Globus pallidus (tissue), 1 donor: ENCODE measurements around the gene HOXC10.

ENCODE experiments used
- DNase-seq: peaks from one replicate; pipeline ENCODE4 v3.0.0-alpha.2; 2015; ENCODE audit warnings: low spot score

The HOXC10 gene

DNA sequence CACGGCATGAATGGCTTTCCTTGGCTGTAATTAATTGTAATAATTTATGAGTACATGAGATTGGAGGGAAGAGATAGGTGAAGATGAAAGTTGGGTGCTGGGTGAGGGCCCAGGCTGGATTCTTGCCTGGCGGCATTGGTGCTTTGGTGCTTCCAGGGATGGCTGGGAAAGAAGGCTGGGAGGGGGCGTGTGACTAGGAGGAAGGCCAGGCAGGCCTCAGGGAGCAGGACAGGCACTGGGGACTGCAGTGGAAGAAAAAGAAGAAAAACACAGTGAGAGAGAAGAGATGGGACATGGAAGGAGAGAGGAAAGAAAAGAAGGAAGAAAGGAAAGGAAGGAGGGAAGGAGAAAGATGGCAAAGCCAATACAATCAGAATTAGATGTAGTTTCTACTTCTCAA lies 18.7 kb downstream of the HOXC10 start:
- no peak for DNase-seq

DNA sequence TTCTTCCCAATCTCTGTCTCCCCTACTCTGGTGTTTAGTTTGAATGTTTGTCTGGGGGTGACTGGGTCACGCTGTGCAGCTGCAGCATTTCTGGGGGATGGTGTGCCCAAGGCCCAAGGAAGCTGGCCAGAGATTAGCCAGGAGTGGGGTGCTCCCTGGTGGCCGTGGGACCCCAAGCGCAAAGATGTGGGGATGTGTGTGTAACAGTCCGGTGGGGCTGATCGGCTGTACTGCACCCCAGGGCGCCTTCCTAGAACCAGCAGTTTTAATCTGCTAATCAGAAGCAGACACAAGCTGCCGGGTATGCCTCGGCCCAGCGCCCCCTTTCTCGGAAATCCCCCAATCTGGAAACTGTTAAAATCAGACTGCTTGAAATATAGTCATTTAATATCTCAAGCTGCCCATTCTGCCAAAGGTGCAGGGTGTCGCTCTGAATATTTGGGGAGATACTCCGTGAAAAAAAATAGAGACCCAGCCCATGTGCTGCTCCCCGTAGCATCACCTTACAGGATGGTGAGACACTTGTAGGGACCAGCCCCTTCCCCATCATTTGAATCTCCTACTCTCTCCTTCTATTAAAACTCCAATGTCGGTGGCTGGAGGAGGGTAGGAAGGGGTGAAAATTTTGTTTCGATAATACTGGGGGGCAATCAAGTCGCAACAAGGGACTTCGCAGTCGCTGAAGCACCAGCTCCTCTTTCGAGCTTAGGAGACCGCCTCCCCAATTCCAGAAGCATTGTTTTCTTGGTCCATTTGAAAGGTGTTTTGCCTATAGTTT lies 19.3 kb downstream of the HOXC10 start:
- no peak for DNase-seq

DNA sequence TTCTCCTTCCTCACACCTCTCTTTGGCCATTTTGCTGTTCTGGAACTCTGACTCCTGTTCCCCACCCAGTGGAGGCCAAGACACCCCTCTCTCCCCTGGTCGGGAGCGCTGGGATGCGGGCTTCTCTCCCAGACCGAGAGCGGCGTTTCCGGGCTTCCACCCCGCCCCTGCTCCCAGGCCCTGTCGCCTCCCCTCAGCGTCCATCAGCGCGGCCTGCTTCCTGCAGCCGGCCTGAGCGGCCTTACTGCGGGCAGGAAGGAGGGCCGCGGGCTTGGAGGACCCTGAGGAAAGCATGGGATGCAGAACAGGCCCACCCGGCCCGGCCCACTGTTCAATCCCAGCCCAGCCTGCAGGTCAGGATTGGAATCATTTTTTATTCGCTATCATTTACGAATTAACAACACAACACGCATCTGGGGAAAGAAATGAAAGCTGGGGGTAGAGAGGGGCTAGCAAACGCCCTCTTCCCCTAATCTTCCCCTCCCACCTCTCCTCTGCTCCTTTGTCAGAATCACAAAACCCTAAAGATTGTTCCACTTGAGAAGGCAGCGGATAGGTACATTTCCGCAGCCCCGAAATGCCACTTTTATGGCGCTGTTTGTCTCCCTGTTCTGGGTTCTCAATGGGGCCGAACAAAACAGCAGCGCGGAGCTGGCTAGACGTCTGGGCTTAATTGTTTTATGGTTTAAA lies 20.0 kb downstream of the HOXC10 start:
- no peak for DNase-seq

DNA sequence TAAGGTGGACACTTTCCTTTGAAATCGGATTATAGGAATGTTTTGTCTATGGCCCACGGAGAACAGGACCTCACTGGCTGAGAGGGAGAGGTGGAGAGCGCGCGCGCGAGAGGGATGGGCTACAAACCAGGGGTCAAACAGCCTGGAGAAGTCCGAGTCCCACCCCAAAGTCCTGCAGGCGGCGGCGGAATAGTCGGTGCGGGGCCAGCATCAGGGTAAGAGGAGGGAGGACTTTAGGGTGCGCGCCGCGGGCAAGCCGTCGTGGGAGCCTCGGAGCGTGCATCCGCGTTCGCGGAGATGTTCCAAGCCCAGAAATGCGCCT lies 20.5 kb downstream of the HOXC10 start:
- DNase-seq: no peak

DNA sequence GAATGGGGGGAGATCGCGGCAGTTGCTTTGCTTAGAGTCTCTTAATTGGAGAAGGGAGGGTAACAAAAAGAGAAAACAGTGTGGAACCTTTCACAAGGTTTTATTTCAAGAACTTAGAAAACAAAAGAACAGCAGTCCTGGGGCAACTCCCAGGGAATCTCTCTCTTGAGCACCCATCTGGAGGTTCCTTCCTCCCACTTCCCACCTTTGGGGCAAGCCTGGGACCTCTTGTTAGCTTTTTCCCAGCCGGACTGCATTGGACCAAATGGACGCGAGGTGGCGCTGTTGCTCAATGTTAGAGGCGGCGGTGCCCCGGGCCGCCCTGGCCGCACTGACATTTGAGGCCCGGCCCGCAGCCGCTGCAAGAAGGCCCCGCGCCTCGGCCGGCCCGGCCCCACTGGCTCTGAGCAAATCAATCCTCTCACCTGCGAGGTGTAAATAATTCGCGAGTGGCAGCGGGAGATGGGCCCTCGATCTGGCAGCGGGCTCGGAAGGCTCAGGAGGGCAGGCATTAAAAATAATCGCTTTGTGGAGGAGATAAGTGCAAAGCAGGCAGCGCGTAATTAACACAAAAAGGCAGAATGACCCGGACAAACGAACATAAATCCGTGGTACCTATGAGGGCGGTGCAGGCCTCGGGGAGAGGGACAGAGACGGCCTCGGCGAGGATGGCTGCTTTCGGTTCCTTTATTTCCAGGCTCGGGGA lies 21.1 kb downstream of the HOXC10 start:
- peak; percentile 75 for DNase-seq

DNA sequence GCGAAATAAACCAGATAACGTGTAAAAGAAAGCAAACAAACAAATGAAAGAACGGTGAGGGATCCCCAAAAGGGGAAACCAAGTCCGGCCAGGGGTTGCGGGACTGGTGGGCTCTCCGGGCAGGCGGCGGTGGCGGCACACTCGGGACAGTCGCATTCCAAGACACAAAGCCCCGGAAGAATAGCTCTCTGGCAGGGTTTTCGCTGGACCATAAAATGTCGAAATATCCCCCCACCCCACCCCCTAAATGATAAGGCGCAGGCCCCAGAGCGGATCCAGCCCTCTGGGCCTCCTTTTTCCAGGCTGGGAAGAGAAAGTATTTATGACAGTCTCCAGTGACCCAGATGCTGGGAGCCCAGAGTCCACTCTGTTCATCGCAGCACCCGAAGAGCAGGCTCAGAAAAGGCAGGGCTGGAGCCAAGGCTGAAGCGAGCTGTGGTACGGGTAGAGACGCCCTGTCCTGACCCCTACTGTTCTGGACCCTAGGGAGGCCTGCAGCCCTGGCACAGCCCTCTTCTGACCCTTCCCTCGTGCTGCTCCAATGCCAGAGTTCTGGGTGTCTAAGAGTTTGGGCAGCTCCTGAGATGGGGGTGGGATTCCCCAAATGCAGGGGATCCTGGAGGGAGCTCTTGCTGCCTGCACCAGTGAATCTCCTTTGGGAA lies 21.7 kb downstream of the HOXC10 start:
- no peak for DNase-seq

DNA sequence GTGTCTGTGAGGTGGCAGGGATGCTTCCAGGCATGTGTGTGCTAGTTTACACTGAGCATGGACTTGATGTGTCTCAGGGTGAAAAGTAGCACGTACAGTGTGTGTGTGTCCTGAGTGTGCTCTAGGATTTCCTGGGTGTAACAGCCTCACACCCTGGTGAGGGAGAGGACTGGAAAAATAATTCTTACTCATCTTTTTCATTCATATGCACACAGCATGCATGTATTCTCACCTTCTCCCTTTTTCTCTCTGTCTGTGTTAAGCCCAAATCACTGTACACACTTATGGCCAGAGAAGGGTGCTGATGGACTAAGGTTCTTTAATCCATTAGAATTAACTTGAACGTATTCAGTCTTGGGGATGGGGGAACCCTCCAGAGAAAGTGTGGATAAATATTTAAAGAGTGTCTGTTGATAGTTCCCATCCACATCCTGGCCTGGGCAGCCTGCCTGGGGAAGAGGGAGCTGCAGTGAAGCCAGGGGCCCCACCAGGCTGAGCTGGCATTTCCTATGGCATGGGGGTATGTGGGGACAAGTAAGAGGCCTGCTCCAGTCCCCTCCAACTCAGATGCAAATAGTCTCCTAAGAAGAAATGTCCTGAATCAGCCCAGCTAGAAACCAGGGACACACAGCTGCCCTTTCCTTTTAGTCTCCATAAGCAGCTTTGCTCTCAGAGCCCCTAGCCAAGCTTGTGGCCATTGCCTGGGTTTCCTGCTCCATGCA lies 22.8 kb downstream of the HOXC10 start:
- no peak for DNase-seq

DNA sequence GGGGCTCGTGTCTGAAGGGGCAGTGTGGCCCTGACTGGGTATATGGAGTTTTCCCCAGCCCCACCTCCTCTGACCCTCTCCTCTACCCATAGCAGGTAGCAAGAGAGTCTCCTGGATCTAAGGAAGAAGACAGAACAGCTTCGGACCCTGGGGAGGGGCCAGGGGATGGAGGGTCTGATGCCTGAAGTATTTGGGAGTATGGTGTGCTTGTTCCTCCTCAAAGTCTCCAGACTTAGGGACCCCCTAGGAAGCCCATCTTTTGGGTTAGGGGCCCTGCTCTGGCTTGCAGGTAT lies 23.3 kb downstream of the HOXC10 start:
- no peak for DNase-seq

DNA sequence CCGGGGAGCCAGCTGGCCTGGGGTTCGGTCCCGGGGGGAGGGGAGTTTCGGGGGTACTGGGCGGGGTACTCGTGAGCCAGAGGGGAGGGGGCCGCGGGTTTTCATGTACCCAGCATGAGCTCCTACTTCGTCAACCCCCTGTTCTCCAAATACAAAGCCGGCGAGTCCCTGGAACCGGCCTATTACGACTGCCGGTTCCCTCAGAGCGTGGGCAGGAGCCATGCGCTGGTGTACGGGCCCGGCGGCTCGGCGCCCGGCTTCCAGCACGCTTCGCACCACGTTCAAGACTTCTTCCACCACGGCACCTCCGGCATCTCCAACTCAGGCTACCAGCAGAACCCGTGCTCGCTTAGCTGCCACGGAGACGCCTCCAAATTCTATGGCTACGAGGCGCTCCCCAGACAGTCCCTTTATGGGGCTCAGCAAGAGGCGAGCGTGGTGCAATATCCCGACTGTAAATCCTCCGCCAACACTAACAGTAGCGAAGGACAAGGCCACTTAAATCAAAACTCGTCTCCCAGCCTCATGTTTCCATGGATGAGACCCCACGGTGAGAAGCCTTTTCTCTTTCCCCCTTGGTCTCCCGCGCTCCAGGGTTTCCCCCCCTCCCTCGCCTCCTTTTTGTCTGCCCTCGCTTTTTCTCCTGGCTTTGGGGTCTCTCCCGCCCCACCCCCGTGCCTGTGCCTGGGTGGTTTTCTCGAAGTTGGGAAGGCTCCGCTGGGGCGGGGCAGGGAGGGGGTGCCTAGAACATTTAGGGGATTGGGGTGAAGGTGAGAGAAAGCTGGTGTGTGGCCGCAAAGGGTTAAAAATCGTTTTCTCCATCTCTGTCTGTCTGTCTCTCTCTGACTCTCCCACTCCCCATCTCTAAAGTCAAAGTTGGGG lies 24.5 kb downstream of the HOXC10 start:
- DNase-seq: no peak

DNA sequence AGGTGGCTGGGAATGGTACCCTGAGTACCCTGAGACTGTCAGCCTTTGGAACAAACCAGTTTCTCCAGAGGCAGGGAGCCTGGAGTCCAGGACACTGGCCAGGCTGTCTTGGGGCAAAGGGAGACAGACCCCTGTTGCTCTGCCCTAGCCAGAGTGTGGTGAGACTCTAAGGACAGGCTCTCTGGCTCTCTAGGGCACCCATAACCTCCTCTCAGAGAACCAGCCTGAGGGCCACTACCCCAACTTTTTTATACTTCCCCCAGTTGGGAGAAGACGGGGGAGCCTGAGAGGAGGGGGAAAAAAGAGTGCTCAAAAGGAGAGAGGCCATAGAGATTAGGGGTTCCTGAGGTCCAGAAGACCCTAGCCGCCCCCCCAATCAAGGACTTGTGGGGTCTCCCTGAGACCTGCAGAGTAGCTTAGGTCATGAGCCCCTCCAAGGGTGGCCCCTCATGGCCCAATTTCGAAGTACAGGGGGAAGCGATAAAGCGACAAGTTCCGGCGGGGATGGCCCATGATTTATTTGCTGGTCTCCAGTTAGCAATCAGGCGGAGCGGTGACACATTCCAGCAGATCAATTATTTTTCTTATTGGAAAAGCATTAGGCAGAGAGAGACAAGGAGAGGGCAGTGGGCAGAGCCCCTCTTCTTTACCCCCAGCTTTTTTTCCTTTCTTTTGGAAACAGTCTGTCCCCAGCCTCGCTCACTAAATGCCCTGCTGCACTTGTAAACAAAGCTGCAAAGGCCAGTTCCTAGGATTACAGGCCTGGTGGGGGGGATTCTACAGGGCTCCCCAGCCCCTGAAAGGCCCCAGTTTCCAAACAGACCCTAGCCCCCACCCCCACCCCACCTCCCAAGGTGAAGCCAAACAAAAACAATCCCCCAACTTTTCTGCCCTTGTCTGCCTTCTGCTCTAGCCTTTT lies 25.4 kb downstream of the HOXC10 start:
- no peak for DNase-seq

DNA sequence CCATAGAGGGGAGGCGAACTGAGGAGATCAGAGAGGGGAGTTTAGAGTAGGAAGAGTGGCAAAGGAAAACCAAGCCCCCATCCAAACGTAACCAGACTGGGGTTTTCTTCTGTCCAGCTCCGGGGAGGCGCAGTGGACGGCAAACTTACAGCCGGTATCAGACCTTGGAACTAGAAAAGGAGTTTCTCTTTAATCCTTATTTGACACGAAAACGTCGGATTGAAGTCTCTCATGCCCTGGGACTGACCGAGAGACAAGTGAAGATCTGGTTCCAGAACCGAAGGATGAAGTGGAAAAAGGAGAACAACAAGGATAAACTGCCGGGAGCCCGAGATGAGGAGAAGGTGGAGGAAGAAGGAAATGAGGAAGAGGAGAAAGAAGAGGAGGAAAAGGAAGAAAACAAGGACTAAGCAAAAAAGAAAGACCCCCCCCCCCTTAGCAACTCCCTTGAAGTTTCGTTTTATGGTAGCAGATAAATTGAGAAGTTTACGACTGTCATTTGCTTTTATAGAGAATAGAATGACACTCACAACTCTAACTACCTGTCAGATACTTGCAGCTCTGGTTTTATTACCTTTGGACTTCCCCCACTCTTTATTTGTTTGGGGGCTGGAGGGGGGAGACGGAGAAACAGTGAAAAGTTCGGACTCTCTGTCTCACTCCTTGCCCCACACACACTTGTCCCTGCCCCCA lies 26.2 kb downstream of the HOXC10 start:
- DNase-seq: no peak

DNA sequence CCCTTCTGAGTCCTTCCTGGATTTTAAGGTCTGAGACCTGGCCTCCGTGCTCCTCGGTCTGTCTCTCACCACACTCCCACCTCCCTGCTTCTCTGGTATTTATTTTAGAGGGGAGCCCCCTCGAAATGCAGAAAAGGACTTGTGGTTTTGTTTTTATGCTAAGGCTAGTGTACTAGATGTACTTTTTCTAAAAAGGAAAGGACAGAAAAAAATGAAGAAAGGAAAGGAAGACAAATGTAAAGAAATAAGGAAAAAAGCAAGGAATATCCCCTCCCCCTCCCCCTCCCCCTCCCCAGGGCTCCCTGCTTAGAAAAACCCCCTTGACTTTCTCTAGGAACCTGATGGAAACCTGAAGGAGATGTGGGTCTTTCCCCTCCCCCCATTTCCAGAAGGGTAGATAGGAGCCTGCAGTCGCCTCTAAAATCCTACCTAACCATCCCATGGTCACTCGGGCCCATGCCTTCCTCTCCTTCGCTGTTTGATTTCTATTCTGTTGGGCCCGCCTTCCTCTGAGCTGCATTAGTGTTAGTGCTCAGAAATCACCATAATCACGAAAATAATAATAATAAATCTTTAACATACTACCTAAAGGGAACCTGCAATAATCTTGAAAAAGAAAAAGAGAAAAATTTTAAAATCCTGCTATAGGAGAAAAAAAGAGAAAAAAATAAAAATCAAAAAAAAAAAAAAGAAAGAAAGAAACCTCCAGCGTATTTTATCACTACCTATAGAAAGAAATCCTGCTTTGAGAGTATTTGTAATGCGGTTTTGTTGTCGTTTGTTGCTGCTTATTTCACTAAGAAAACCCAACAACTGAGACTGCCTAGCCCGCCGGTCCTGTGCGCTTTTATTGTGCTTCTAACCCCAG lies 27.0 kb downstream of the HOXC10 start:
- no peak for DNase-seq

DNA sequence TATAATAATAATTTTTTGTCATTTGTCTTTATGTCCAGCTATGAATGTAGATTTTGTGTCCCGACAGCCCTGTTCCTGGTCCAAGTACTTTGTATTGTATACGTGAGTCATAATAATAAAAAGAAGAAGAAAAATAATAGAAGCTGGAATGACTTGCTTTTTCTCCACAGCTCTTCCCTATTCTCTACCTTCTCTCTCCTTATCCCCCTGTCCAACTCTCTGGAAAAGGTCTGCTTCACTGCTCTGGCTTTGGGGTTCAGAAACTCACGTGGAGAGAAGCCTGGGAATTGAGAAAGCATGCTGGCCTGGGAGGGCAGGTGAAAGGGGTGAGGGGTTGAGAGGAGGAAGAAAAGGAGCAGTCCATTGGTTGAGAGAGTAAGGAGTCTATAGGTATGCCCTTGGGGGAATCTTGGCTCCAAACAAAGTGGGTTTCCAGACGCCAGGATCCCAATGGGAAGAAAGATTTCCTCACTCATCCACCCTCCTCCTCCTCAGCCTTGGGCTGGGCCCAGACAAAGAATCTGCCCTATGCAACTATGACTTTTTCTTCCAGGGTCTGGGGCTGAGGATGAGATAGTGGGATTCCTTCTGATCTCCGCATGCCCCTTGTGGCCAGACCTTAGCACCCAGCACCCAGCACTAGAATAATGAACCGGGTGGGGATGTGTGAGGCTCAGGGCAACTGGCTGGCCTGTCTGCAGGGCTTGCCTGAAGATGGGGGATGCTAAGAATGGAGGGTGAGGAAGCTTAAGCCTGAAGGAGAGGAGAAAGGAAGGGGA lies 27.9 kb downstream of the HOXC10 start:
- DNase-seq: no peak

DNA sequence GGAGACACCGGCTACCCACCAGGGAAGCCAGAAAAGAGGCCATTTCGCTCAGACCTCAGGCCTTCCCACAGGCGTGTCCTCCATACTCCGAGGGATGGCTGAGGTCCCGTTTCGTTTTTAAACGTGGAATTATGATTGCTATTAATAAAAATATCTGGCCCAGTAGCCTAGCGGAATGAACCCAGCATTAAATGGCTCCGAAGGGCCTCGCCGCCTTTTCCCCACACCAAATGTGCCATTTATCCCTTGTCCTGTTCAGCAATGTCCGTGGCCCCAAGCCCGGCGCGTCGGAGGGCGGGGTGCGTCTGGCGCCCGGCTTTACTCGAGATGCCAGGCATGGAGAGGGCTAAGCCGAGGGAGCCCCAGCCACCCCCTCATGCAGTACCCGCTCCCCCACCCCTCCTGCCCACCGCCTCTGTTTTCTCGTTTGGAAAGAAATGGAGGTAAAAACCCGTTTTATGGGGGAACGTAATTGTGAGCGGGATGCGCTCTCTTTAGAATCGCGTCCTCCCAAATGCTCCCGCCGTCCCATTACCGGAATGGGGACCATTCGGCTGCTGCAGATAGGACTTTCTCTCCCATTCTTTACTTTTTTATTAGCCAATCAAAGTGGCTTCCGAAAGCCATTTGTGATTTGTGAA lies 29.6 kb downstream of the HOXC10 start:
- DNase-seq: no peak

DNA sequence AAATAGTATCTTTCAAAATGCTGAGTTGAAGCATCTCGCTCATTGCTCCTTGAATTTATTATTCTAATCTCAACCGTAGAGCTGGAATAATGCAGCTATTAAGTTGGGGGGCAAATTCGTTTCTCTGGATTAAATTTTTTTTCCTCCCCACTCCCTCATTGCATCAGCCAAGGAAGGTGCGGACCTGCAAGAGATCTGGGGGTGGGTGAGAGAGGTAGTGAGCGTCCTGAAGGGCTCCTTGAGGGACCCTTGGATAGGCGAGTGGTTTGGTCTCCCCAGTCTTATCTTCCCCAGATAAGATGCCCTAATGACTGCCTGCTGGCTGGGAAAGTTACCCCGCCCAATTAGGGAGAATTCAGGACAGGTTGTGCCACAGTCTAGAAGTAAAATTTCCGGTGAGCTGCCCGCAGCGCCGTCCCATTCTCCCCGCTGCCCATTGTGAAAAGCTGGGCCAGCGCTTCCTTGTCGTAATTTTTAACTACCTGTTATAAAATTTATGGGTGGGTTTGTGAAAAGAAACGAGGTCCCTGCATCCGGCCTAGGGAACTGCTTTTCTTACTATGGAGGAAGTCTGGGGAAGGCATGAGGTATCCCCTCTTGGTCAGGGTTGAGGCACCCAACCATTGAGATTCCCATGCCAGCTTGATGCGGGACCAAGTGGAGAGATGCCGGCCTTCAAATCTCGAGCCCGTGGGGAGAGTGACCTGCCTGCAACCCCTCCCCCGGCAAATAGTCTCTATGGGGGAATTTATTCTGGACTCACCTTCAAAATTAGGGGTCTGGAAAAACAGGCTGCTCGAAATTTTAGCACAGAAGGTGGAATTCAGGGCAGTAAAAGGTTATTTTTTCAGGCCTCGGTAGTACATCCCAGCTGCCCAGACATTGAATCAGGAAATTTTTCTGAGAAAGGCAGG lies 30.3 kb downstream of the HOXC10 start:
- DNase-seq: no peak

DNA sequence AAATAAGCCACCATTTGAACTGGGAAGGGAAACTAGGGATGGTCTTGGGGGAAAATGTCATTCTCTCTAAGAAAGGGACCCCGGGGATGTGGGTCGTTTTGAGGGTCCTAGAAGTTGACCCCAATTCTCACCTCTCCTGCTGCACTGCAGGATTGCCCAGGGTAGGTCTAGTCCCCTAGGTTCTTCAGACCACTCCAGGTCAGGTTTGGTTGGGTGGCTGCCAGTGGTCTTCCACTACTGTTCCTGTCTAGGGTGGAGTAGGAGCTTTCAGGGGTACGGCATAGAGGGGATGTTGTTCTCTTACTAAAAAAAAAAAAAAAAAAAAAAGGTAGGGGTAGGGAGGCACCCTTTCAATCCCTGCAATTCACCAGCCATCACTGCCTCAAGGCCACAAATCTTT lies 31.1 kb downstream of the HOXC10 start:
- no peak for DNase-seq
